Vagina (tissue), 2 donors: ENCODE results near the gene RPTOR.

Experiments
- POLR2A ChIP-seq, 2 donors: fragments of 450-650 bp; IDR thresholded peaks; one replicate each; pipeline ENCODE4 v1.6.1; 2017; ENCODE audit warnings: antibody characterized with exemption in 2 of 2, mild to moderate bottlenecking in 2 of 2, moderate library complexity in 2 of 2
- TF ChIP-seq, protein P1 (sequence below), 3 experiments: fragments of 450-650 bp in 2 of 3; fragments of 200-600 bp in 1 of 3; sonication (generic) in 1 of 3; IDR thresholded peaks; one replicate each; pipeline ENCODE4 v1.5.1; 2017 to 2019; ENCODE audit warnings: antibody characterized with exemption in 3 of 3, mild to moderate bottlenecking in 2 of 3, moderate library complexity in 2 of 3

DNA sequence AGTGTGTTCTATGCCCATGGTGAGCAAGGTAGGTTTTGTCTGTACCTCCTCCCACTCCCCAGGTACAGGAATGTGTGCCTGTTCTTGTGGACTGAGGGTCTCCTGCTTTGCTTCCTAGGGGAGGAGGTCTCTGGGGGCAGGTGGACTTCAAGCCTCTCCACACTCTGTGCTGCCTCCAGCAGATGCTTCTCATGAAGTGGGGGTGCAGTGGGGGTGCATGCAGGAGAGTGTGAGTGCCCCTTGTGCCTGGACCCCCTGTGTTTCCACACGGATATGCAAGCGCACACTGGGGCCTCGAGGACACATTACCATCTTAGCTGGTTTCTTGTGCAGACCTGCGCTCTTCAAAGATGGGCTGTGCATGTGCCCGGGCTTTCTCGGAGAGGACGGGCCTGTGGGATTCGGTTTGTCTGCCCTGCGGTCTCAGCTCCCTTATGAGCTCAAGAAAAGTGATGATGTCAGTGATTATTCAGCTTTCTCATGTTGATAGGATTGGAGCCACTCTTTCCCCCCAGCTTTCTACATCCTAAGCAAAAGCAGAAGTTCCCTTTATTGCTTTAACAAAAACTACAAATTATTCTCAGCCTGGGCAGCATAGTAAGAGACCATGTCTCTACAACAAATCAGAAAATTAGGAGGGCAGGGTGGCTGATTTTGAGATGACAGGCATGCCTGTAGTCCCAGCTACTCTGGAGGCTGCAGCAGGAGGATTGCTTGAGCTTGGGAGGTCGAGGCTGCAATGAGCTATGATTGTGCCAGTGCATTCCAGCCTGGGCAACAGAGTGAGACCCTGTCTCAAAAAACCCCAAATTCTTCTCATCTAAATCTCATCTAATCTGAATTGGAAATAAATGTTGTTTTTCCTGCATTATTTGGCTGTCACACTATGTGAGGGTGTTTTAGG, 86.8 kb downstream of the RPTOR start:
- TF ChIP-seq, protein P1, sequence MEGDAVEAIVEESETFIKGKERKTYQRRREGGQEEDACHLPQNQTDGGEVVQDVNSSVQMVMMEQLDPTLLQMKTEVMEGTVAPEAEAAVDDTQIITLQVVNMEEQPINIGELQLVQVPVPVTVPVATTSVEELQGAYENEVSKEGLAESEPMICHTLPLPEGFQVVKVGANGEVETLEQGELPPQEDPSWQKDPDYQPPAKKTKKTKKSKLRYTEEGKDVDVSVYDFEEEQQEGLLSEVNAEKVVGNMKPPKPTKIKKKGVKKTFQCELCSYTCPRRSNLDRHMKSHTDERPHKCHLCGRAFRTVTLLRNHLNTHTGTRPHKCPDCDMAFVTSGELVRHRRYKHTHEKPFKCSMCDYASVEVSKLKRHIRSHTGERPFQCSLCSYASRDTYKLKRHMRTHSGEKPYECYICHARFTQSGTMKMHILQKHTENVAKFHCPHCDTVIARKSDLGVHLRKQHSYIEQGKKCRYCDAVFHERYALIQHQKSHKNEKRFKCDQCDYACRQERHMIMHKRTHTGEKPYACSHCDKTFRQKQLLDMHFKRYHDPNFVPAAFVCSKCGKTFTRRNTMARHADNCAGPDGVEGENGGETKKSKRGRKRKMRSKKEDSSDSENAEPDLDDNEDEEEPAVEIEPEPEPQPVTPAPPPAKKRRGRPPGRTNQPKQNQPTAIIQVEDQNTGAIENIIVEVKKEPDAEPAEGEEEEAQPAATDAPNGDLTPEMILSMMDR (IDR thresholded peaks at IDR 0.05) = no peak
- TF ChIP-seq POLR2A (IDR thresholded peaks at IDR 0.05) = no peak
